Measurements from ENCODE around the gene B3GALT4.
A peak's percentile ranks its signal among the peaks of the same experiment; 100 is the strongest.

Gene B3GALT4

GRCh38 chr6:33294086-33294823, 17.3 kb downstream of the B3GALT4 start:
- H4K20me1 ChIP-seq (ENCODE audit: control insufficient read depth, insufficient read depth, low read depth, low read length) = no peaks in the 10 kb centered on the region
- H3K79me2 ChIP-seq (ENCODE audit: control insufficient read depth, low read length) = peaks cover 40% of the 10 kb centered on the region
- TF ChIP-seq EZH2phosphoT487 (IDR thresholded peaks at IDR 0.05; ENCODE audit: borderline replicate concordance, low read length) (no peak), CTCF (IDR thresholded peaks at IDR 0.05; ENCODE audit: low read depth, low read length, poor library complexity, severe bottlenecking) (no peak)
- H3K4me3 ChIP-seq (ENCODE audit: low read length) = no peak overlapping the region
- peaks cover 67% of the 10 kb centered on the region for H3K36me3 ChIP-seq (ENCODE audit: control insufficient read depth, low read length)
- no peak overlapping the region for H3K4me2 ChIP-seq (ENCODE audit: low read length)
- H3K9me3 ChIP-seq (ENCODE audit: control insufficient read depth, insufficient read depth, low read length) = no peaks in the 10 kb centered on the region
- H3F3A ChIP-seq (ENCODE audit: control insufficient read depth, insufficient read depth) = peaks cover 14% of the 10 kb centered on the region; the same call in 1 of the 2 replicates
- no peaks in the 10 kb centered on the region for H3K9me2 ChIP-seq (replicated peaks; ENCODE audit: control insufficient read depth, low read length)
- H3K27ac ChIP-seq (ENCODE audit: low read depth, low read length) = no peak overlapping the region
- H3K4me1 ChIP-seq (ENCODE audit: control insufficient read depth, low read length) = peaks cover 23% of the 10 kb centered on the region
- no peaks in the 10 kb centered on the region for H3K27me3 ChIP-seq (ENCODE audit: control insufficient read depth, low read length)

GRCh38 chr6:33295621-33296369, 18.9 kb downstream of the B3GALT4 start:
- Histone ChIP-seq H3F3A (ENCODE audit: control insufficient read depth, insufficient read depth) (peaks cover 21% of the 10 kb centered on the region), H3K36me3 (ENCODE audit: control insufficient read depth, low read length) (peaks cover 60% of the 10 kb centered on the region), H4K20me1 (ENCODE audit: control insufficient read depth, insufficient read depth, low read depth, low read length) (no peaks in the 10 kb centered on the region), H3K4me2 (ENCODE audit: low read length) (no peak overlapping the region), H3K79me2 (ENCODE audit: control insufficient read depth, low read length) (peaks cover 37% of the 10 kb centered on the region), H3K9me3 (ENCODE audit: control insufficient read depth, insufficient read depth, low read length) (no peaks in the 10 kb centered on the region), H3K4me1 (ENCODE audit: control insufficient read depth, low read length) (peaks cover 23% of the 10 kb centered on the region), H3K9me2 (replicated peaks; ENCODE audit: control insufficient read depth, low read length) (no peaks in the 10 kb centered on the region), H3K27ac (ENCODE audit: low read depth, low read length) (no peak overlapping the region), H3K4me3 (ENCODE audit: low read length) (no peak overlapping the region), H3K27me3 (ENCODE audit: control insufficient read depth, low read length) (no peaks in the 10 kb centered on the region)
- TF ChIP-seq EZH2phosphoT487 (IDR thresholded peaks at IDR 0.05; ENCODE audit: borderline replicate concordance, low read length) (no peak), CTCF (IDR thresholded peaks at IDR 0.05; ENCODE audit: low read depth, low read length, poor library complexity, severe bottlenecking) (no peak)

GRCh38 chr6:33296797-33297405, 20.0 kb downstream of the B3GALT4 start:
- H3K4me2 ChIP-seq (ENCODE audit: low read length) = peak overlapping the region; percentile 98
- H3K4me1 ChIP-seq (ENCODE audit: control insufficient read depth, low read length) = peaks cover 20% of the 10 kb centered on the region
- H3K36me3 ChIP-seq (ENCODE audit: control insufficient read depth, low read length) = peaks cover 60% of the 10 kb centered on the region
- peak overlapping the region; percentile 95 for H3K4me3 ChIP-seq (ENCODE audit: low read length)
- peaks cover 17% of the 10 kb centered on the region for H3F3A ChIP-seq (ENCODE audit: control insufficient read depth, insufficient read depth)
- H3K27ac ChIP-seq (ENCODE audit: low read depth, low read length) = 0 out of 2 replicates have a peak overlapping the region, but pooled peaks have one; percentile 23
- H3K9me2 ChIP-seq (replicated peaks; ENCODE audit: control insufficient read depth, low read length) = no peaks in the 10 kb centered on the region
- no peaks in the 10 kb centered on the region for H3K27me3 ChIP-seq (ENCODE audit: control insufficient read depth, low read length)
- no peaks in the 10 kb centered on the region for H3K9me3 ChIP-seq (ENCODE audit: control insufficient read depth, insufficient read depth, low read length)
- H4K20me1 ChIP-seq (ENCODE audit: control insufficient read depth, insufficient read depth, low read depth, low read length) = no peaks in the 10 kb centered on the region
- H3K79me2 ChIP-seq (ENCODE audit: control insufficient read depth, low read length) = peaks cover 35% of the 10 kb centered on the region
- TF ChIP-seq EZH2phosphoT487 (IDR thresholded peaks at IDR 0.05; ENCODE audit: borderline replicate concordance, low read length) (no peak), CTCF (IDR thresholded peaks at IDR 0.05; ENCODE audit: low read depth, low read length, poor library complexity, severe bottlenecking) (no peak)
